Sigmoid colon (tissue), 4 donors: Measurements from ENCODE around the gene AMT.

Source experiments
- EP300 ChIP-seq, 4 donors: sonication (generic); formaldehyde crosslinking; IDR thresholded peaks; one replicate each; pipeline ENCODE4 v1.6.1; 2017; ENCODE audit warnings: antibody characterized with exemption in 4 of 4
- POLR2A ChIP-seq, 2 donors: fragments of 450-650 bp; IDR thresholded peaks; one replicate each; pipeline ENCODE4 v1.6.1; 2016; ENCODE audit warnings: antibody characterized with exemption in 2 of 2, mild to moderate bottlenecking in 2 of 2, moderate library complexity in 2 of 2
- TF ChIP-seq, protein P1 (sequence below), 4 experiments: fragments of 450-650 bp in 3 of 4; fragments of 200-600 bp in 1 of 4; IDR thresholded peaks; one replicate each; pipeline ENCODE4 v1.5.1; 2016 to 2019; ENCODE audit warnings: antibody characterized with exemption in 4 of 4, mild to moderate bottlenecking in 3 of 4, moderate library complexity in 2 of 4

DNA sequence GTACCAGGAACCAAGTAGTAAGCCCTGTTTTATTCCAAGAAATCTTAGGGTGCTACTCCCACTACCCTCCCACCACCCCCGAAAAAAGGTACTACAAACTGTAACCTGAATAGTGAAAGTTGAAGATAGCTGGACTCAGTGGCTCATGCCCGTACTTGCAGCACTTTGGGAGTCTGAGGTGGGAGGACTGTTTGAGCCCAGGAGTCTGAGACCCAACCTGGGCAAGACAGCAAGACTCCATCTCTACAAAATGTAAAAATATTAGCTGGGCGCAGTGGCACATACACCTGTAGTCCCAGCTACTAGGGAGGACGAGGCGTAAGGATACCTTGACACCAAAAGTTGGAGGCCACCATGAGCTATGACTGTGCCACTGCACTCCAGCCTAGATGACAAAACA lies 18.4 kb downstream of the AMT start:
- TF ChIP-seq EP300 (IDR thresholded peaks at IDR 0.05) (no peak), POLR2A (IDR thresholded peaks at IDR 0.05) (no peak)
- TF ChIP-seq, protein P1, sequence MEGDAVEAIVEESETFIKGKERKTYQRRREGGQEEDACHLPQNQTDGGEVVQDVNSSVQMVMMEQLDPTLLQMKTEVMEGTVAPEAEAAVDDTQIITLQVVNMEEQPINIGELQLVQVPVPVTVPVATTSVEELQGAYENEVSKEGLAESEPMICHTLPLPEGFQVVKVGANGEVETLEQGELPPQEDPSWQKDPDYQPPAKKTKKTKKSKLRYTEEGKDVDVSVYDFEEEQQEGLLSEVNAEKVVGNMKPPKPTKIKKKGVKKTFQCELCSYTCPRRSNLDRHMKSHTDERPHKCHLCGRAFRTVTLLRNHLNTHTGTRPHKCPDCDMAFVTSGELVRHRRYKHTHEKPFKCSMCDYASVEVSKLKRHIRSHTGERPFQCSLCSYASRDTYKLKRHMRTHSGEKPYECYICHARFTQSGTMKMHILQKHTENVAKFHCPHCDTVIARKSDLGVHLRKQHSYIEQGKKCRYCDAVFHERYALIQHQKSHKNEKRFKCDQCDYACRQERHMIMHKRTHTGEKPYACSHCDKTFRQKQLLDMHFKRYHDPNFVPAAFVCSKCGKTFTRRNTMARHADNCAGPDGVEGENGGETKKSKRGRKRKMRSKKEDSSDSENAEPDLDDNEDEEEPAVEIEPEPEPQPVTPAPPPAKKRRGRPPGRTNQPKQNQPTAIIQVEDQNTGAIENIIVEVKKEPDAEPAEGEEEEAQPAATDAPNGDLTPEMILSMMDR (IDR thresholded peaks at IDR 0.05) = no peak
